Vagina (tissue), 2 donors: ENCODE results near the gene TROAP. TPM values are rescaled to one million over a fixed set of nuclear protein-coding genes. Genes with fewer than 3 reads are reported as not detected.
"Not testable (repeated sequence)": the region's sequence is repeated elsewhere in the genome, so short reads cannot be mapped to it uniquely, and the experiment has no call there.

Experiments used
- DNase-seq, 2 donors: peaks; one replicate each; pipeline ENCODE4 v3.0.0-alpha.2; 2017; ENCODE audit errors: extremely low spot score in 2 of 2
- H3K27ac ChIP-seq: fragments of 200-600 bp; sonication (generic); one replicate; pipeline ENCODE4 v1.5.1; 2019
- H3K27me3 ChIP-seq: fragments of 200-600 bp; sonication (generic); one replicate; pipeline ENCODE4 v1.5.1; 2019
- H3K36me3 ChIP-seq, 2 donors: fragments of 200-600 bp; sonication (generic); one replicate each; pipeline ENCODE4 v1.5.1; 2017 to 2019
- H3K4me1 ChIP-seq: fragments of 200-600 bp; sonication (generic); one replicate; pipeline ENCODE4 v1.5.1; 2019
- H3K4me3 ChIP-seq, 2 donors: fragments of 200-600 bp; sonication (generic); 1 replicate in 1 of 2; 2 replicates in 1 of 2; pipeline ENCODE4 v1.5.1; 2016 to 2019
- H3K9me3 ChIP-seq: fragments of 200-600 bp; sonication (generic); one replicate; pipeline ENCODE4 v1.5.1; 2019
- POLR2A ChIP-seq, 2 donors: fragments of 450-650 bp; IDR thresholded peaks; one replicate each; pipeline ENCODE4 v1.6.1; 2017; ENCODE audit warnings: antibody characterized with exemption in 2 of 2, mild to moderate bottlenecking in 2 of 2, moderate library complexity in 2 of 2
- POLR2AphosphoS5 ChIP-seq, 2 donors: sonication (generic); formaldehyde crosslinking; IDR thresholded peaks; one replicate each; pipeline ENCODE4 v1.9.0; 2017; ENCODE audit warnings: antibody characterized with exemption in 2 of 2, mild to moderate bottlenecking in 2 of 2, low read depth in 1 of 2; ENCODE audit not compliant: insufficient read depth in 1 of 2
- intact Hi-C: fragments of 100-400 bp; cut with DNase I; formaldehyde crosslinking; loops from one replicate; pipeline ENCODE4 v1.15.1; 2023
- total RNA-seq: library from RNA; depleted of rRNA; stranded (reverse); fragments of >200 nt; gene quantifications from one replicate; pipeline ENCODE4 v1.2.3, GENCODE V29; 2016
- TF ChIP-seq, protein P1 (sequence below), 3 experiments: fragments of 450-650 bp in 2 of 3; fragments of 200-600 bp in 1 of 3; sonication (generic) in 1 of 3; IDR thresholded peaks; one replicate each; pipeline ENCODE4 v1.5.1; 2017 to 2019; ENCODE audit warnings: antibody characterized with exemption in 3 of 3, mild to moderate bottlenecking in 2 of 3, moderate library complexity in 2 of 3

Gene TROAP
- total RNA-seq, 1 donor from 2014 or later = 4.9 TPM

DNA sequence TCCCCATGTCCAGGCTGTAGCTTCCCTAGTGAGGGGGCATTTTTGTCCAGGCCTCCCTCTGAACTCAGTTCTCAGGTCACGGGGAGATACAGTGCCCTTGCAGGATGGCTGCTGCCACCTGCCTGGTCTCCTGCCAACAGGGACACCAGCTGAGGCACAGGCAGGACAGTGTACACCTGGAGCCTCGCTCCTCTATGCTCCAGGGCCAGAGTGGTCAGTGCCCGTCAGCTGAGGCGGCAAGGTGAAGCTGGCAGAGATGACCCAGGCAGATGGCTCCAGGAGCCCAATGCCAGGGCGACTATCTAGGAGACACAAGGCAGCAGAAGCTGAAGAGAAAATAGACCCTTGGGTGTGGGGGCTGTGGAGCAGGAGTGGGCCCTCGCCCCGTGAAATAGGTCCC lies 45.6 kb upstream of the TROAP start:
- H3K4me3 ChIP-seq = no peak overlapping the region
- H3K27ac ChIP-seq = no peak overlapping the region
- intact Hi-C loops = no loop called here
- no peaks in the 10 kb centered on the region for H3K4me1 ChIP-seq
- TF ChIP-seq, protein P1, sequence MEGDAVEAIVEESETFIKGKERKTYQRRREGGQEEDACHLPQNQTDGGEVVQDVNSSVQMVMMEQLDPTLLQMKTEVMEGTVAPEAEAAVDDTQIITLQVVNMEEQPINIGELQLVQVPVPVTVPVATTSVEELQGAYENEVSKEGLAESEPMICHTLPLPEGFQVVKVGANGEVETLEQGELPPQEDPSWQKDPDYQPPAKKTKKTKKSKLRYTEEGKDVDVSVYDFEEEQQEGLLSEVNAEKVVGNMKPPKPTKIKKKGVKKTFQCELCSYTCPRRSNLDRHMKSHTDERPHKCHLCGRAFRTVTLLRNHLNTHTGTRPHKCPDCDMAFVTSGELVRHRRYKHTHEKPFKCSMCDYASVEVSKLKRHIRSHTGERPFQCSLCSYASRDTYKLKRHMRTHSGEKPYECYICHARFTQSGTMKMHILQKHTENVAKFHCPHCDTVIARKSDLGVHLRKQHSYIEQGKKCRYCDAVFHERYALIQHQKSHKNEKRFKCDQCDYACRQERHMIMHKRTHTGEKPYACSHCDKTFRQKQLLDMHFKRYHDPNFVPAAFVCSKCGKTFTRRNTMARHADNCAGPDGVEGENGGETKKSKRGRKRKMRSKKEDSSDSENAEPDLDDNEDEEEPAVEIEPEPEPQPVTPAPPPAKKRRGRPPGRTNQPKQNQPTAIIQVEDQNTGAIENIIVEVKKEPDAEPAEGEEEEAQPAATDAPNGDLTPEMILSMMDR (IDR thresholded peaks at IDR 0.05) = no peak
- TF ChIP-seq POLR2A (IDR thresholded peaks at IDR 0.05) (no peak), POLR2AphosphoS5 (IDR thresholded peaks at IDR 0.05; ENCODE audit: insufficient read depth in 1 of 2, low read depth in 1 of 2) (no peak)
- no peaks in the 10 kb centered on the region for H3K9me3 ChIP-seq
- H3K27me3 ChIP-seq = no peaks in the 10 kb centered on the region
- peaks cover 0 to 15% of the 10 kb centered on the region in 2 donors for H3K36me3 ChIP-seq
- DNase-seq = no peak

DNA sequence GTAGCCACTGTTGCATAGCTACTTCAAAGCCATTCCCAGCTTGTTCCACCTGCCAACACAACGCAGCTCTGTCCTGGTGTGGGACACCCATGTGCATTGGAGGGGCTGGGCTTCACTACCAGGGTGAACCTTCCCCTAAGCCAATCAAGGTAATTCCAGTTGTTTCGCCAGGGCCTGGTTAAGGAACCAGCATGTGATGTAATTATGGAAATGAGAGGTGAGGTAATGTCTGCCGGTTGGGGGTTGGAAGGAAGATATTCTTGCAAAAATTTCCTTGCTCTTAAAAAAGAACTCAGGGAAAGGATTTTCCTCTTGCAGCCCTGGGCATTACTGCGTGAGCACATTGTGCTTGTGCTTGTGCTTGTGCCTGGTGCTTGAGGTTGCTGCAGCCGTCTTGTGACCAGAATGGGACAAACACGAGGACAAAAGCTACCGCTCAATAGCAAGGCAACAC lies 43.3 kb upstream of the TROAP start:
- intact Hi-C loops = no loop called here
- no peak for DNase-seq
- Histone ChIP-seq H3K9me3 (no peaks in the 10 kb centered on the region), H3K4me3 (no peak overlapping the region), H3K36me3 (no peaks in the 10 kb centered on the region), H3K27ac (no peak overlapping the region), H3K27me3 (no peaks in the 10 kb centered on the region), H3K4me1 (no peaks in the 10 kb centered on the region)
- TF ChIP-seq POLR2AphosphoS5 (IDR thresholded peaks at IDR 0.05; ENCODE audit: insufficient read depth in 1 of 2, low read depth in 1 of 2) = no peak

DNA sequence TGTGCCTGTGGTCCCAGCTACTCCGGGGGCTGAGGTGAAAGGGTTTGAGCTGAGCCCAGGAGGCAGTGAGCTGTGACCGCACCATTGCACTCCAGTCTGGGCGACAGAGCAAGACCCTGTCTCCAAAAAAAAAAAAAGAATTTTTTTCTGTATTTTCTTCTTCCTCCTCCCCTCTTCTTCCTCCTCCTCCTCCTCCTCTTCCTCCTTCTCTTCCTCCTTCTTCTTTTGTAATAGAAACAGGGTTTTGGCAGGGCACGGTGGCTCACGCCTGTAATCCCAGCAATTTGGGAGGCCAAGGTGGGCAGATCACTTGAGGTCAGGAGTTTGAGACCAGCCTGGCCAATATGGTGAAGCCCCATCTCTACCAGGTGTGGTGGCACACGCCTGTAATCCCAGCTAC lies 42.5 kb upstream of the TROAP start:
- H3K9me3 ChIP-seq, H3K27ac ChIP-seq, intact Hi-C loops, H3K4me3 ChIP-seq, DNase-seq, H3K27me3 ChIP-seq, H3K36me3 ChIP-seq, H3K4me1 ChIP-seq: not testable (repeated sequence)

DNA sequence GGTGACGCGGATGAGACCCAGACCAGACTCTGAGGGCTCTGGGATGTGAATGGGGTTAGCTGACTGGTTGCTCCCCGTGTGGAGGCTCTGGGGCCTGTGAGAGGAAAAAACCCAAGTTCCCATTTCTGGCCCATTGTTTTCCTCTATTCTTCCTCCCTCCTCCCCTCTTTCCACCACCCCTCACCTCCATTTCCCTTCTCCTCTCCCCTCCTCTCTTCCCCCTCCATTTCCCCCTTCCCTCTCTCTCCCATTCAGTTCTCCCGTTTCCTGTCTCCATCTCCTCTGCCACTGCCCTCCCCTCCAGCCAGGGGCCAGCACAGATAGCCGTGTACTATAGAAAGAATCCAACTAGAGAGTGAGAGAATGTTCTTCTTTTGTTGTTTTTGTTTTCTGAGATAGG lies 40.8 kb upstream of the TROAP start:
- H3K4me3 ChIP-seq = no peak overlapping the region
- H3K36me3 ChIP-seq = no peaks in the 10 kb centered on the region
- no peaks in the 10 kb centered on the region for H3K27me3 ChIP-seq
- intact Hi-C loops = no loop called here
- no peaks in the 10 kb centered on the region for H3K4me1 ChIP-seq
- H3K9me3 ChIP-seq = no peaks in the 10 kb centered on the region
- no peak for DNase-seq
- TF ChIP-seq POLR2AphosphoS5 (IDR thresholded peaks at IDR 0.05; ENCODE audit: insufficient read depth in 1 of 2, low read depth in 1 of 2) (no peak), POLR2A (IDR thresholded peaks at IDR 0.05) (no peak)
- TF ChIP-seq, protein P1 (IDR thresholded peaks at IDR 0.05) = no peak
- no peak overlapping the region for H3K27ac ChIP-seq

DNA sequence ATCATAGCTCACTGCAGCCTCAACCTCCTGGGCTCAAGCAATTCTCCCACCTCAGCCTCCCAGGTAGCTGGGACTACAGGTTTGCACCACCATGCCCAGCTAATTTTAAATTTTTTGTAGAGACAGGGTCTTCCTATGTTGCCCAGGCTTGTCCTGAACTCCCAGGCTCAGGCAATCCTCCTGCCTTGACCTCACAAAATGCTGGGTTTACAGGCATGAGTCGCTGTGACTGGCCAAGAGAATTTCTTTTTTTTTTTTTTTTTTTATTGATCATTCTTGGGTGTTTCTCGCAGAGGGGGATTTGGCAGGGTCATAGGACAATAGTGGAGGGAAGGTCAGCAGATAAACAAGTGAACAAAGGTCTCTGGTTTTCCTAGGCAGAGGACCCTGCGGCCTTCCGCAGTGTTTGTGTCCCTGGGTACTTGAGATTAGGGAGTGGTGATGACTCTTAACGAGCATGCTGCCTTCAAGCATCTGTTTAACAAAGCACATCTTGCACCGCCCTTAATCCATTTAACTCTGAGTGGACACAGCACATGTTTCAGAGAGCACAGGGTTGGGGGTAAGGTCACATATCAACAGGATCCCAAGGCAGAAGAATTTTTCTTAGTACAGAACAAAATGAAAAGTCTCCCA lies 40.2 kb upstream of the TROAP start:
- H3K27ac ChIP-seq, intact Hi-C loops, H3K27me3 ChIP-seq, H3K9me3 ChIP-seq, H3K4me3 ChIP-seq, DNase-seq, H3K4me1 ChIP-seq, H3K36me3 ChIP-seq: not testable (repeated sequence)

DNA sequence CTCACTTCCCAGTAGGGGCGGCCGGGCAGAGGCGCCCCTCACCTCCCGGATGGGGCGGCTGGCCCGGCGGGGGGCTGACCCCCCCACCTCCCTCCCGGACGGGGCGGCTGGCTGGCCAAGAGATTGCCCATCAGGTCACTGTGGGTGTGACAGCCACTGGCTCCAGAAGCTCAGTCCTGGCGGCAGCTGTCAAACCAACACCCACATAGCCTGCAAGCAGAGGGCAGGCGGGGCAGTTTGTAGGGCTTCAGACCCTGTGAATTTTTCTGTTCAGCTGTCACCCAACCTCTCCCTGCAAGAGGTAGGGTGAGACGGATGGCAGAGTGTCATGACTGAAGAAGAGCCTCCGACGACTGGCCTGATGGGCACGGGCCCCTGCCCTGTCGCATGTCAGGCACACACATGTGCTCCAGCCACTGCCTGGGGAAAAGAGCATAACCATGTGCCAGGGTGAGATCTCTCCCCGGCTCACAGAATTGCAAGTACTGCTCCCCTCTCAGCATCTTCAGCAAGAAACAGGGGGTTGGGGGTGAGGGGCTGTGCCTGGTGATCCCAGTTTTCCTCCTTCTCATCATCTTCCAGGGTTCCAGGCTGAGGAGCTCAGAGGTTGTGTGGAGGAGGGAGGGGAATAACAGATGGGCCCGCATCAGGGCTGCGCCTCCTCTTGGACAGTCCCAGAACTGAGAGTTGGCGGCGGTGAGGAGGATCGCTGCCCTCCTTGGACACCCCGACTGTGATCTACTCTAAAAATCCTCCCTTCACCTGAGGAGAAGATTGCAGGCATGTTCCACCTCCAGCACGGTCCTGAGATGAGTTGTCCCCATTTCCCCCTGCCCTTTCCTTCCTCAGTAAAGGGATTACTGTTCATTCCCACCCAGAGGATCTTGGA lies 39.3 kb upstream of the TROAP start:
- intact Hi-C loops = no loop called here
- no peak overlapping the region for H3K27ac ChIP-seq
- H3K36me3 ChIP-seq = no peaks in the 10 kb centered on the region
- TF ChIP-seq POLR2AphosphoS5 (IDR thresholded peaks at IDR 0.05; ENCODE audit: insufficient read depth in 1 of 2, low read depth in 1 of 2) = no peak
- no peak for TF ChIP-seq POLR2A (IDR thresholded peaks at IDR 0.05)
- TF ChIP-seq, protein P1 (IDR thresholded peaks at IDR 0.05) = no peak
- no peak overlapping the region for H3K4me3 ChIP-seq
- no peaks in the 10 kb centered on the region for H3K4me1 ChIP-seq
- no peak for DNase-seq
- H3K27me3 ChIP-seq = no peaks in the 10 kb centered on the region
- no peaks in the 10 kb centered on the region for H3K9me3 ChIP-seq
